ENCODE measurements around the gene MAL. TPM values are rescaled to one million over a fixed set of nuclear protein-coding genes. Genes with fewer than 3 reads are reported as not detected.

MAL gene
- total RNA-seq, 1 donor from 2014 or later, result not detected

DNA sequence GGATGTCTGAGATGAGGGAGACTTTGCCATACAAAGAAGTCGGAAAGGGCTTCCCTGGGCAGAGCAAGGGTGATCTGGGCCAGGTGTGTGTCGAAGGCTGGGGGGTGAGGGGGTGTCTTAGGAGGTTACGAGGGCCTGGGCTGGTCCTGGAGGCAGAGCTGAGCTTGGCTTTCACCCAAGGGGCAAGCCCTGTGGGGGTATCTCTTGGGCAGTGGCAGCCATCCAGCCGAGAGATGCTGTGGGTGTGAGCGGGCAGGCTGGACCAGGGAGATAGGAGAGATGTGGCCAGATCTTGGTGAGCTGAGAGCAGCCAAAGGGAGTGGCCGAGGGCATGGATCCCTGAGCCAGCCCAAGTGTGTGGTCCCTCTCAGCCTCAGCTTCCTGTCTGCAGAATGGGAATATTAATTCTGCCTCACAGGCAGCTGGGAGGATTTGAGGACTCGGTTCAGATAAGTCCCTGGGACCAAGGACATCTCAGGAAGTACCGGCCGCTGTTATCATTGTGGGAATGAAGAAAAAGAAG, 33.0 kb downstream of the MAL start:
- peaks cover 11% of the 10 kb centered on the region for H3K4me1 Mint-ChIP-seq
- POLR2A ChIA-PET, result no interaction called here

DNA sequence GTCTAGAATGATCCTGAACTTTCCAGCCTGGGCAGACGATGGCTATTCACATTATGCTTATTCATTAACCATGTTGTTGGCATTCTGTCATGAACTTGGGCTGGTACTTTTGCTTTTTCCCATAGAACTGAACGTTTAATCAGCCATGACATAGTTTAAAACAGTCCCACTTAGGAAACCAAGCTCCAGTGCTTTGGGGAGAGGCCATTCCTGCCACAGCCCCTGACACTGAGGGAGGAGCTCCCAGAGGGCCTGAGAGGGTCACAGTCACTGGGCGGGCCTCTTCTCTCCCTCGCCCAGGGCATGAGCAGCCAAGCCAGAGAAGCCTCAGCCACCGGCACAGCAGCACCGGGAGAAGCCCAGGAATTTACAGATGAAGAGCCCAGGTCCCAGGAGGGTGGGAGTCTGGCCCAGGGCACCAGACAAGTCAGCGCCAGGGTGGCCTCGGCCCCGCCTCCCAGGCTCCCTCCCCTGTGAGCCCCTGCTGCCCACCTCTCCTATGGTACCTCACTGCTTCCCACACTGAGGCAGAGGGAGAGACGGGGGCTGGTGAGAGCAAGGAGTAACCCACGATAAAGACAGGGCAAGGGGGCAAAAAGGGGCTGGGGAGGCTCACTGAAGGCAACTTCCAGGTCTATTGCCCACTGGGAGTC, 33.6 kb downstream of the MAL start:
- ChIA-PET CTCF (interaction anchor here (1.0 kb wide), 1 partner anchor 19 kb away, joined by 3 read pairs; no protein-coding TSS in a partner anchor), POLR2A (no interaction called here)
- Mint-ChIP-seq H3K27ac (no peak overlapping the region), H3K4me1 (peaks cover 13% of the 10 kb centered on the region), H3K4me3 (no peak overlapping the region), H3K9me3 (no peaks in the 10 kb centered on the region), H3K36me3 (ENCODE audit: low read depth) (no peaks in the 10 kb centered on the region), H3K27me3 (peaks cover 17% of the 10 kb centered on the region)
- intact Hi-C loops (cut with micrococcal nuclease), result no loop called here
- ATAC-seq (ENCODE audit: low read depth) (no peak), DNase-seq (no peak)
- TF ChIP-seq, protein P1, sequence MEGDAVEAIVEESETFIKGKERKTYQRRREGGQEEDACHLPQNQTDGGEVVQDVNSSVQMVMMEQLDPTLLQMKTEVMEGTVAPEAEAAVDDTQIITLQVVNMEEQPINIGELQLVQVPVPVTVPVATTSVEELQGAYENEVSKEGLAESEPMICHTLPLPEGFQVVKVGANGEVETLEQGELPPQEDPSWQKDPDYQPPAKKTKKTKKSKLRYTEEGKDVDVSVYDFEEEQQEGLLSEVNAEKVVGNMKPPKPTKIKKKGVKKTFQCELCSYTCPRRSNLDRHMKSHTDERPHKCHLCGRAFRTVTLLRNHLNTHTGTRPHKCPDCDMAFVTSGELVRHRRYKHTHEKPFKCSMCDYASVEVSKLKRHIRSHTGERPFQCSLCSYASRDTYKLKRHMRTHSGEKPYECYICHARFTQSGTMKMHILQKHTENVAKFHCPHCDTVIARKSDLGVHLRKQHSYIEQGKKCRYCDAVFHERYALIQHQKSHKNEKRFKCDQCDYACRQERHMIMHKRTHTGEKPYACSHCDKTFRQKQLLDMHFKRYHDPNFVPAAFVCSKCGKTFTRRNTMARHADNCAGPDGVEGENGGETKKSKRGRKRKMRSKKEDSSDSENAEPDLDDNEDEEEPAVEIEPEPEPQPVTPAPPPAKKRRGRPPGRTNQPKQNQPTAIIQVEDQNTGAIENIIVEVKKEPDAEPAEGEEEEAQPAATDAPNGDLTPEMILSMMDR (IDR thresholded peaks at IDR 0.05), result no peak

More for the DNA sequence above, 33.0 kb downstream of the MAL start:
- H3K27ac Mint-ChIP-seq, result no peak overlapping the region
- ATAC-seq (ENCODE audit: low read depth) (no peak), DNase-seq (no peak)
- TF ChIP-seq, protein P1 (IDR thresholded peaks at IDR 0.05), result no peak
- H3K9me3 Mint-ChIP-seq, result no peaks in the 10 kb centered on the region
- H3K27me3 Mint-ChIP-seq, result peaks cover 17% of the 10 kb centered on the region
- intact Hi-C loops (cut with micrococcal nuclease), result no loop called here
- CTCF ChIA-PET, result interaction anchor here (1.0 kb wide), 1 partner anchor 19 kb away, joined by 3 read pairs; no protein-coding TSS in a partner anchor
- no peaks in the 10 kb centered on the region for H3K36me3 Mint-ChIP-seq (ENCODE audit: low read depth)
- no peak overlapping the region for H3K4me3 Mint-ChIP-seq

DNA sequence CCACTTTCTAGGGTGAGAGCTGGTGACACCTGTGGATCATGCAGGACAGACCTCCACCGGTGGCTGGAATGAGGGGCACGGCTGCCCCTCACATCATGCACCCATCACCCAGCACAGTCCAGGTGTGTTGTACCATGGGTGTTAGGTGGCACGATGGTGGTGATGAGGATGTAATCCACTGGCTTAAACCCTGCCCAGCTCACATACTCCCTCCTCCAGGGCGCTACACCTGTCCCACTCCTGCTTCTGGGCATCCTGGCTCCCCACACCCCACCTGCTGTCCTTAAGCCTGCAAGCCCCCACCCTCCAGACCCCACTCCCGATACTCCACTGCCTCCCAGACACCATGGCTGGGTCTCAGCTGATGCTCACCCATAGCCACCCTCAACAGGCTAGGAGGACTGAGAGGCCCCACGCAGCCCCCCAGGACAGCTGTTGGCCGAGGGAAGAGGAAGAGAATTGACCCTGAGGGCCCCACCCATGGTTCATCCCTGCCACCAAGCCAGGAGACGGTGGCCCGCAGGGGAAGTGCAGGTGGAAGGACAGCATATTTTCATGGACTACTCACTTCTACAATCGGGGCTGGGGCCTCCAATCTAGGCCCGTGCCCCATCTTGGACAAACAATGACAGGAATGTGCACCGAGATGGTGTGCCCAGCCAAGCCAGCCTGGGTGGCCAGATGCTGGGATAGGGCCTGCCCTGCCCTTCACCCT, 34.3 kb downstream of the MAL start:
- intact Hi-C loops (cut with micrococcal nuclease), result no loop called here
- peaks cover 13% of the 10 kb centered on the region for H3K4me1 Mint-ChIP-seq
- peaks cover 15% of the 10 kb centered on the region for H3K27me3 Mint-ChIP-seq
- no peak overlapping the region for H3K27ac Mint-ChIP-seq
- TF ChIP-seq, protein P1 (IDR thresholded peaks at IDR 0.05), result no peak
- H3K9me3 Mint-ChIP-seq, result no peaks in the 10 kb centered on the region
- CTCF ChIA-PET, result no interaction called here
- ATAC-seq (ENCODE audit: low read depth), result no peak
- POLR2A ChIA-PET, result no interaction called here
- DNase-seq, result no peak
- no peak overlapping the region for H3K4me3 Mint-ChIP-seq
- H3K36me3 Mint-ChIP-seq (ENCODE audit: low read depth), result no peaks in the 10 kb centered on the region

DNA sequence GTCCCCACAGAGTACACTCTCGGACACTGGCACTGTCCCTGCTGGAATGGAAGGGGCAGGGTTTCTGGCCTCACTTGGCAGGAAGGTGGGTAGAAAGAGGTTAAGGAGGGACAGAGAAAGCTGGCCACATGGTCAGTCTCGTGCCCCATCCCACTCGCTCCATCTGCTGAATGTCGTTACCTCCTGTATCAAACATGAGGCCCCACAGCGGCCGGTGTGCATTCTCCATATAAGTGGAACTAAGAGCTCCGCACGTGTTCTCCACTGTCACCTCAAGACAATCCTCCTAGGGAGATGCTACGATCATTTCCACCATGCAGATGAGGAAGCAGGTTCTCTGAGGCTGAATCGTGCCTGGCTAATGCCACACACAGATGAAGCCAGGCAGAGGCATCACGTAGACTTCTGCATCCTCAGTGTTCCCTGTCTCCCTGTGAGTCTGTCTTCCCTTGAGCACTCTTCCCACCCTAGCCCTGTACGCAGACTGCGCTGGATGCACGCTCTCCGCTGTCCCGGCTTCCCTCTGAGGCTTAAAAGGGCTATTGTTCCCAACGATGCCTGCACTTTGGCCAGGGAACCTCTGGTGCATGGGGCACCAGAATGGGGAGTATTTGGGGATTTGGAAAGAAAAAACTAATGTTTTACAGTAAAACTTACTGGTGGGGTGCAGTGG, 35.1 kb downstream of the MAL start:
- ATAC-seq (ENCODE audit: low read depth), result no peak
- ChIA-PET POLR2A (no interaction called here), CTCF (no interaction called here)
- DNase-seq, result no peak
- Mint-ChIP-seq H3K27me3 (peaks cover 15% of the 10 kb centered on the region), H3K27ac (no peak overlapping the region), H3K9me3 (no peaks in the 10 kb centered on the region), H3K36me3 (ENCODE audit: low read depth) (no peaks in the 10 kb centered on the region), H3K4me3 (no peak overlapping the region), H3K4me1 (peaks cover 13% of the 10 kb centered on the region)
- intact Hi-C loops (cut with micrococcal nuclease), result no loop called here
- TF ChIP-seq, protein P1 (IDR thresholded peaks at IDR 0.05), result no peak

DNA sequence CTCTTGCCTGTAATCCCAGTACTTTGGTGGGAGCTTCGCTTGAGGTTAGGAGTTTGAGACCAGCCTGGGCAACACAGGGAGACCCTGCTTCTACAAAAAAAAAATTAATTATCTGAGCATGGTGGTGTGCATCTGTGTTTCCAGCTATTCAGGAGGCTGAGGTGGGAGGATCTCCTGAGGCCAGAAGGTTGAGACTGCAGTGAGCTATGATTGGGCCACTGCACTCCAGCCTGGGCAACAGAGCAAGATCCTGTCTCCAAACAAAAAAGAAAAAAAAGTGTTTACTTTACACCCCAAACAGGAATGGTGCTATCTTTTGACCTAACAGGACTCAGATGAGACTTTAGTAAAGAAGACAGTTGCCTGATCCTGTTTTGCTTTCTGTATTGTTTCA, 35.6 kb downstream of the MAL start:
- H3K27ac Mint-ChIP-seq, result no peak overlapping the region
- H3K4me3 Mint-ChIP-seq, result no peak overlapping the region
- ATAC-seq (ENCODE audit: low read depth) (no peak), DNase-seq (no peak)
- H3K9me3 Mint-ChIP-seq, result no peaks in the 10 kb centered on the region
- POLR2A ChIA-PET, result no interaction called here
- H3K36me3 Mint-ChIP-seq (ENCODE audit: low read depth), result no peaks in the 10 kb centered on the region
- peaks cover 13% of the 10 kb centered on the region for H3K4me1 Mint-ChIP-seq
- intact Hi-C loops (cut with micrococcal nuclease), result no loop called here
- CTCF ChIA-PET, result no interaction called here
- TF ChIP-seq, protein P1 (IDR thresholded peaks at IDR 0.05), result no peak
- peaks cover 15% of the 10 kb centered on the region for H3K27me3 Mint-ChIP-seq

All from activated B cell treated with CpG ODN at 0.5 μM for 24 hours (primary cell).